ENCODE measurements around the gene IL34.
A peak's percentile ranks its signal among the peaks of the same experiment; 100 is the strongest.

Gene IL34

GRCh38 chr16:70678121-70678897 lies 31.9 kb downstream of the IL34 start:
- DNase-seq = no peak

DNA sequence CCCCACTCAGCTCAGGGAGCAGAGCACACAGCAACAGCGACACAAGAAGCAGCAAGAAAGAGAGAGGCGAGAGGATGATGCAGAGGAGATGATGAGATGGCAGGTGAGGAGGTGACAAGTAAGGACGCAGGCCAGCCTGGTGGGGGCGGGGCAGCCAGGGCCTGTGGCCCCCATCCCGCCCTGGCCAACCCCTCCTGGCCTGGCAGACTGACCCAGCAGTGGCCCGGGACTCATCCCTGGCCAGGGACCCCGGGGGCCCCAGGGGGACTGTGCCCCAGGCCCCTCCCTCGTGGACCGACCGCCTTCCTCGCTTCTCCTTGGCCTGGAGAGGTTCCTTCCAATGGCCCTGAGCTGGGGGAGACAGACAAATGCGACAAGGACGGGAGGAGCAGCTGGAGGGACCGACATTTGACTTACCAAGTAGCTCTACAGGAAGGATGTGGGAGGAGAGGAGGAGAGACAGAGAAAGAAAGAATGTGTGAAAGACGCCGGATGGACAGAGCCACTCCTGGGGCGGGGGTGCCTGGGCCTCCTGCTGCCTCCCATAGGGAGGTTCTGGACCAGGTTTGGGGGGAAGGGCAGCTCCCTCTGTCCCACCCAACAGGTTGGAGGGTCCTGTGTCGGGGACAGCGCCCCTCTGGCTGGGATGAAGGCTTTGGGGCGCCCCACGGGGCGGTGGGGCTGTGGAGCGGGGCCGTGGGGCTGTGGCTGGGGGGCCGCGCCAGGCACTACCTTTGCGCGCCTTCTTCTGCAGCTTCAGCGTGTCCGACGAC lies 32.7 kb downstream of the IL34 start:
- no peak for DNase-seq

DNA sequence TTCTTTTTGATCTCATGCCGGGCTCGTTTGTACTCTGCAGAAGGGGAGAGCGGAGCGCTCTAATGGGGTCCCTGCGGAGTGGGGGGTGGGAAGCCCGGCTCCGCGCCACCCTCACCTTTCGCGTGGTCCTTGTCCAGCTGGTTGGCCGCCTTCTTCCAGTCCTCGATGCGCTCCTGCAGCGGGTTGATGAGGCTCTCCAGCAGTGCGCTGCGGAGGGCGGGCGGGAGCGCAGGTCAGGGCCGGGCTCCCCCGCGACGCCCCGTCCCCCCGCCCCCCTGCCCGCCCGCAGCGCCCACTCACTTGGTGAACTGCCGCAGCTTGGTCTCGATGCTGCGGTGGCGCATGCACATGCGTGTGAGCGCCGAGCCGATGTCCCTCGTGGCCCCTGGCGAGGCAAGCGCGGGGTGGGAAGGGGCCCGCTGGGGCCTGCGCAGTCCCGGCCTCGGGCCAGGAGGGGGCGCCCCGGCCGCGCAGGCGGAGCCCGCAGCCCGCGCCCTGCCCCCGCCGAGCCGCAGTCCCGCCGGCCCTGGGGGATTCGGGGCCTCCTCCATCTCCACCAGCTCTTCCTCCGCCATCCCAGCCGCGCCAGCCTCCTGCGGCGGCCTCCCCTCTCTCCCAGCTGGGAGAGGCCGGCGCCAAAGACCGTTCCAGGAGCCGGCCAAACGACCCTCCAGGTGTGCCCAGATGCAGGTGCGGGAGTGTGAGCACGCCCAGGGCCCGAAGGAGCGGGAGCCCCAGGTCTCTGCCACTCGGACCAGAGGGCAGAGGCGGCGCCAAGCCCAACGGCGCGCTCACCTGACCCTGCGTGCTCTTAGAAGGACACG lies 33.5 kb downstream of the IL34 start:
- peak; percentile 59 for DNase-seq

- no peak for DNase-seq
Measured at GRCh38 chr16:70680495-70681381, 34.4 kb downstream of the IL34 start.

DNA sequence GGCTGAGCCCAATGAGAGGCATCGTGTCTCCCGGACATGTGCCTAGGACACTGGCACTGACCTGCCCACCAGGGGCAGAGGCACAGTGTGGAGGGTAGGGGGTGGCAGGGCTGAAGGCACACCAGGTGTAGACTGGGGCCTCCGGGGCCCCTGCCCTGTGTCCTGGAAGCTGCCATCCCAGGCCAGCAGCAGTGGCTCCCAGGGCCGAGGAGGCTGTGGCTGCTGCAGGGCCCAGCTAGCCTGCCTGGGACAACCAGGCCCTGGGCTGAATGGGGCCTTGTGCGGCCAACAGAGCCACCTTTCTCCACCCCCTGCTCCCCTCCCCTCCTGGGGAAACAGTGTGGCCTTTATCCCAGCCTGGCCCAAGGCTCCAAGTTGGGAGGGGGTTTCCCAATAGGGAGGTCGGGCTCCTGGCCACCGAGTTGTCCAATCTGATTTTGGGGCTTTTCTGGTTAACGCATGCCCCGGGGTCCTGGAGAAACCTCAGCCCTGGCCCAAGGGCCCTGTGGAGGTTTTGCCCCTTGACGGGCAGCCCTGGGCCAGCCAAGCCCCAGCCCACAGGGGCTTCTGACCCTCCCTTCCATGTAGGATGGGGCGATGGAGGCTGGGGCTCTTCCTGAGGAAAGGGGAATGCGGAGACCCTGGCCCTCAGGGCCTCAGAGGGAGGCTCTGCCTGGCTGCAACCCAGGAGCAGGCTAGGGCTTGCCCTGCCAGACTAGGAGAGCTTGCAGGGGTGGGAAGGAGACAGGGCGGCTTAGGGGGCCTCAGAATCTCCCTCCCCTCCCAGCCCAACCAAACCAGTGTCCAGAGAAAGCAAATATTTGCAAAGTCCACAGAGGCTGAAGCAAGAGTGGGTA lies 35.3 kb downstream of the IL34 start:
- DNase-seq = no peak

DNA sequence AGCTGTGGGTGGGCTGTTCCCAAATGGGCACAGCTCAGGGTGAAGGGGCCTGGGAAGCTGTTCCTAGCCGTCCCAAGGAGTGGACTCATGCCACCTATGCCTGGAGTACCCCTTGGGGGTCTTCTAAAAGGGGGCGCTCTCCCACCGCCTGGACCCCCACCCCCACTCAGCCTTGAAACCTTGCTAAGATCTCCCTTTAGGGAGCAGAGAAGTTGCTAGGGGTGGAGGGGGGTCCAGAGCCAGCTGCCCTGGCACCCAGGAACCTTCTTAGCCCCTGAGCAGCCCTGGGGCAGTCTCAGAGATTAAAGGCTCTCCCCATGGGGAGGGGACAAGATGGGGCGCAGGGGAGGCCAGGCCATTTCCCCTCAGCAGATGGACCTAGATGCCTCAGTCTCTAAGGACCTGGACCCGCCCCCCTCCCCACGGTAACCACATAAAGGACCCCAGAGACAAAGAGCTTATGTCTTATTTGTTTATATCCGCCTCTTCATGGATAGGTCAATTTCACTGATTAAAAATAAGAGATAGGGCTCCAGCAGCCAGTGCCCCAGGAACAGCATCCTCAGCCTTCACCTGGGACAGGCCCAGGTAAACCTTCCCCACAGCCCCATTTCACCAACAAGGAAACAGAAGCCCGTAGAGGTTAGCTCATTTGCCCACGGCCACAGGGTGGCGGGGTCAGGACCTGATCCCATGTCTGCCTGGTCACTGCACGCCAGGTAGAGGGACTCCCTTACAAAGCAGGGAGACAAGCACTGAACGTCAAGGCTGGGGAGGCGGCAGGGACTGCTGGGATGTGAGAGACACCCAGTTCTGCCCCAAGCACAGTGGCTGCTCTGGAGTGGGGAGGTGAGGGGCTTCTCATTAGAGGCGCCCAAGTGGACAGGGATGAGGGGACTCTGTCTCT lies 36.1 kb downstream of the IL34 start:
- no peak for DNase-seq

- no peak for DNase-seq
Measured at GRCh38 chr16:70683146-70683944, 37.0 kb downstream of the IL34 start.

GRCh38 chr16:70684146-70685060 lies 38.0 kb downstream of the IL34 start:
- no peak for DNase-seq

DNA sequence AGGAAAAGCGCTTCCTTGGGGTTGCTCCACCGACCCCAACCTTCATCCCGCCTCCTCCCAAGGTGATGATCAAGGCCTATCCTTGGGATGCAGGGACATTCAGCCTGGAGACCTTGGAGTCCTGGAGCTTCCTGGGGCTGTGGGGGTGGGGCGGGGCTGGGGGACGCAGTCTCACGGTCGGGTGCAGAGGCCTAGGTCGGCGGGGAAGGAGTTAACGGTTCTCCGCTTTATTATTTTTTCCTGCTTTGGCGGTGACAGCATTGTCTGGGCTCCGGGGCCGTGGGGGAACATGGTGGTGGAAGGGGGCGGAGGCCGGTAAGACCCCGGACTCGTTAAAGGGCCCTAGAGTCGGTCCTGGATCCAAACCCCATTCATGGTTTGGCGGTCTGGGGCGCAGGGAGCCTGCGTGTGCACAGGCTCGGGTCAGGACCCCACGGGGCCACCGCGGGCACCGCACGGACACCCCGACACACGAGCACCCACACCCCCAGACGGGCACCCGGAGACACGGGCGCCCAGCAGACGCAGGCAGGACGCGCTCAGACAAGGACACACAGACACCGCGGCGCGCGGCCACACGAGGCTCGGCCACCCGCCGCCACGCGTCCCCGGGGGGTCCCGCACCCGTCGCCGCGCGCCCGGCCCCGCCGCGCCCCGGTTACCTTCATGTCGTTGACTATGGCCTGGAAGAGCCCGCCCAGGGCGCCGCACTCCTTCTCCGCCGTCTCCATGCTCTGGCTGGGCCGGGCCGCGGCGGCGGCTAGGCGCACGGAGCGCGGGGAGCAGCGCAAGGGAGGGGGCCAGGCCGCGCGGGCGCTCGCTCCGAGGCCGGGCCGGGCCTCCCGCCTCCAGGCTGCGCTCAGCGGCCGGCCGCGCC lies 38.9 kb downstream of the IL34 start:
- DNase-seq = peak; percentile 66

GRCh38 chr16:70685938-70686375 lies 39.6 kb downstream of the IL34 start, which contains the start of gene MTSS2:
MTSS2 (minus strand) TSS chr16:70686053; CDS start chr16:70685791, 262 bp downstream.
- no peak for DNase-seq

- peak; percentile 72 for DNase-seq
Measured at GRCh38 chr16:70686376-70687101, 40.2 kb downstream of the IL34 start.

DNA sequence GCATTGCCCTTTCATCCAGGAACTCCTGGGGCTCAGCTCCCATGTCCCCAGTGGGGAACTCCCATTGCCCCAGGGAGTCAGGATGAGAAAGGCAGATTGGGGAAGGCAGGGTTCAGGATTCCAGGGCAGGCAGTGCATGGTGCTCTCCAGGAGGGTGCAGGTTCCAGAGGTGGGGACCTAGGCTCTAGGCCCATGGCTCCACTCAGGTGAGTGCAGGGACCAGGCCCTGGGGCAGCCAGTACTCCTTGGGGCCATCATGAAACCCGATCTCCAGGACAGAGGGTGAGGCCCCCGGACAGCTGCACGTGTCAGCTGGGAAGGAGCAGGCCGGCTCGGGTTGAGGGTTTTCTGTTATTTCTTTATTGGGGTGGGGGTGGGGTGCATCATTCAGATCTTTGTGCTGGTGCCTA lies 40.7 kb downstream of the IL34 start:
- no peak for DNase-seq

- no peak for DNase-seq
Measured at GRCh38 chr16:70687671-70688245, 41.4 kb downstream of the IL34 start.

GRCh38 chr16:70688246-70688742 lies 41.9 kb downstream of the IL34 start:
- no peak for DNase-seq

Data from right kidney (tissue), 1 donor.